ENCODE measurements around the gene DYNLT4.
A peak's percentile ranks its signal among the peaks of the same experiment; 100 is the strongest.

DNA sequence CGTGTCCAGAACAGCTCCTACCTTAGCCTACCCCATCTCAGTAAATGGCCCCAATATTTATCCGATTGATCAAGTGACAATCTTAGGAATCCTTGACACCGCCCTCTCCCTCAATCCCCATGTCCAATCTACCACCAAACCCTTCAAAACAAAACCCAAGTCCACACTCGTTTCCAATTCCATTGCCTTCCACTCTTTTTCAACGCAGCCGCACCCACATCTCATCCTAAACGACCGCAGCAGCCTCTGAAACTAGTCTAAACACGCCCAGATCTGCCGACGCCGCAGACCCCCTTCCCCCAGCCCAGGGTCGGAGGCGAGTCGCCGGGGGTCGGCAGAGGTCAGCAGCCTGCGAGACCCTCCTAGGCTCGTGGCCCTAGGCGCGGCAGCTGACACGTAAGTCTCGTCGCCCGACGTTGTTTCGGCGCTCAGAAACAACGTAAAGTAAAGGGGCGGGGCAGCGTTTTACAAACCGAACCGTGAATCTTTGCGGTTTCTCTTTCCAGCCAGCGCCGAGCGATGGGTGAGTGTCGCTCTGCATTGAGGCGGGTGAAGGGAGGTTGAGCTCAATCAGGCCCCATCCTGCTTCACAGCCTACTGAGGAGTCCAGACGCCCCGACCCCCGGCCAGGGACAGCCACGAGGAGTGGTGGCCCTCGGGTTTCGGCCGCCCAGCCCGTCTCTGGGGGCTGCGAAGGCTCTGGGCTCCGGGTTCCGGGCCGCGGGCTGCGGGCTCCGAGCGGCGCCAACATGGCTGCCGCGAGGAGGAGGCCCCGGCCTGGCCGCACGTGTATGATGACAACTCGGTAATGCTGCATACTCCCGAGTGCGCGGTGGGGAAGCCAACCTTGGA lies 31.8 kb downstream of the DYNLT4 start, which contains the start of gene RPS8:
- TF ChIP-seq CBX5 (IDR thresholded peaks at IDR 0.05; ENCODE audit: low read depth, low read length) (no peak), CREB1 (IDR thresholded peaks at IDR 0.05) (peak; percentile 100), NRF1 (IDR thresholded peaks at IDR 0.05; ENCODE audit: low read depth, low read length) (peak; percentile 7; the same call in 1 of the 2 replicates), RXRA (IDR thresholded peaks at IDR 0.05; ENCODE audit: insufficient read depth, low read depth, low read length) (peak; percentile 87), NANOG (IDR thresholded peaks at IDR 0.05; ENCODE audit: insufficient read depth, low read depth, low read length, poor library complexity, severe bottlenecking) (no peak), YY1 (IDR thresholded peaks at IDR 0.05; ENCODE audit: low read depth, low read length) (peak; percentile 92), FOSL1 (IDR thresholded peaks at IDR 0.05; ENCODE audit: insufficient read depth, low read depth, low read length) (no peak), PHF8 (conservative IDR thresholded peaks at IDR 0.05; ENCODE audit: low read depth, low read length) (peak; percentile 96), SIX5 (IDR thresholded peaks at IDR 0.05; ENCODE audit: low read depth, low read length) (no peak)
- TF ChIP-seq, protein P1, sequence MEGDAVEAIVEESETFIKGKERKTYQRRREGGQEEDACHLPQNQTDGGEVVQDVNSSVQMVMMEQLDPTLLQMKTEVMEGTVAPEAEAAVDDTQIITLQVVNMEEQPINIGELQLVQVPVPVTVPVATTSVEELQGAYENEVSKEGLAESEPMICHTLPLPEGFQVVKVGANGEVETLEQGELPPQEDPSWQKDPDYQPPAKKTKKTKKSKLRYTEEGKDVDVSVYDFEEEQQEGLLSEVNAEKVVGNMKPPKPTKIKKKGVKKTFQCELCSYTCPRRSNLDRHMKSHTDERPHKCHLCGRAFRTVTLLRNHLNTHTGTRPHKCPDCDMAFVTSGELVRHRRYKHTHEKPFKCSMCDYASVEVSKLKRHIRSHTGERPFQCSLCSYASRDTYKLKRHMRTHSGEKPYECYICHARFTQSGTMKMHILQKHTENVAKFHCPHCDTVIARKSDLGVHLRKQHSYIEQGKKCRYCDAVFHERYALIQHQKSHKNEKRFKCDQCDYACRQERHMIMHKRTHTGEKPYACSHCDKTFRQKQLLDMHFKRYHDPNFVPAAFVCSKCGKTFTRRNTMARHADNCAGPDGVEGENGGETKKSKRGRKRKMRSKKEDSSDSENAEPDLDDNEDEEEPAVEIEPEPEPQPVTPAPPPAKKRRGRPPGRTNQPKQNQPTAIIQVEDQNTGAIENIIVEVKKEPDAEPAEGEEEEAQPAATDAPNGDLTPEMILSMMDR (IDR thresholded peaks at IDR 0.05; ENCODE audit: control extremely low read depth in 1 of 3, insufficient read depth in 1 of 3, low read depth in 1 of 3, low read length in 3 of 3): no peak
- TF ChIP-seq, protein P2, sequence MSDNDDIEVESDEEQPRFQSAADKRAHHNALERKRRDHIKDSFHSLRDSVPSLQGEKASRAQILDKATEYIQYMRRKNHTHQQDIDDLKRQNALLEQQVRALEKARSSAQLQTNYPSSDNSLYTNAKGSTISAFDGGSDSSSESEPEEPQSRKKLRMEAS (IDR thresholded peaks at IDR 0.05): peak; percentile 93
